Caco-2 (cell line): ENCODE results near the gene CAPRIN1. TPM values are rescaled to one million over a fixed set of nuclear protein-coding genes. Genes with fewer than 3 reads are reported as not detected.
A peak's percentile ranks its signal among the peaks of the same experiment; 100 is the strongest.

Experiments
- BruUV-seq: library from RNA; stranded (reverse); fragments of 400-500 nt; replicated peaks from 2 replicates; lab custom pipeline; 2021; lab: Mats Ljungman, UMichigan
- CTCF ChIA-PET: fragments of 300-600 bp; sonication (Branson Sonifier 250); formaldehyde crosslinking; loops from one replicate; lab custom pipeline; 2022; ENCODE audit warnings: antibody characterized with exemption; lab: Charles Lee
- POLR2A ChIA-PET: fragments of 300-600 bp; sonication (Branson Sonifier 250); formaldehyde crosslinking; loops from one replicate; lab custom pipeline; 2022; ENCODE audit warnings: antibody characterized with exemption; lab: Charles Lee
- DNase-seq, 2 experiments: peaks; one replicate each; pipeline versions ENCODE4 v3.0.0 to v3.0.0-alpha.2; 2020 to 2022
- H3K27me3 ChIP-seq: replicated peaks from 2 replicates; pipeline ENCODE4 v1.6.0; 2011; ENCODE audit warnings: low read length; ENCODE audit not compliant: control insufficient read depth, insufficient read depth
- H3K36me3 ChIP-seq: 2 replicates; pipeline ENCODE4 v1.5.1; 2011; ENCODE audit warnings: low read length; ENCODE audit not compliant: control insufficient read depth, insufficient read depth
- H3K4me1 ChIP-seq: fragments of 250-450 bp; sonication (Bioruptor Pico); 2 replicates; pipeline ENCODE4 v1.5.1; 2020; ENCODE audit warnings: mild to moderate bottlenecking
- H3K4me3 ChIP-seq: 2 replicates; pipeline ENCODE4 v1.5.1; 2011; ENCODE audit warnings: low read depth, mild to moderate bottlenecking, control low read depth, low read length
- H3K9me3 ChIP-seq: fragments of 250-450 bp; sonication (Bioruptor Pico); 2 replicates; pipeline ENCODE4 v1.5.1; 2020; ENCODE audit warnings: mild to moderate bottlenecking, moderate library complexity
- H3K27ac Mint-ChIP-seq: one replicate; pipeline ENCODE4 v1.8.0; 2022; ENCODE audit warnings: mixed read lengths; ENCODE audit not compliant: unreplicated experiment
- H3K27me3 Mint-ChIP-seq: one replicate; pipeline ENCODE4 v1.8.0; 2022; ENCODE audit warnings: mixed read lengths; ENCODE audit not compliant: insufficient read depth, unreplicated experiment
- H3K36me3 Mint-ChIP-seq: one replicate; pipeline ENCODE4 v1.8.0; 2022; ENCODE audit warnings: mild to moderate bottlenecking, mixed read lengths; ENCODE audit not compliant: insufficient read depth, unreplicated experiment
- H3K4me1 Mint-ChIP-seq: one replicate; pipeline ENCODE4 v1.8.0; 2022; ENCODE audit warnings: low read depth, mixed read lengths; ENCODE audit not compliant: unreplicated experiment
- H3K4me3 Mint-ChIP-seq: one replicate; pipeline ENCODE4 v1.8.0; 2022; ENCODE audit warnings: mild to moderate bottlenecking, moderate library complexity, mixed read lengths; ENCODE audit not compliant: unreplicated experiment
- H3K9me3 Mint-ChIP-seq: one replicate; pipeline ENCODE4 v1.8.0; 2022; ENCODE audit warnings: mixed read lengths; ENCODE audit not compliant: unreplicated experiment
- CTCF ChIP-seq, 2 experiments: fragments of 200-600 bp in 1 of 2; IDR thresholded peaks; 1 replicate in 1 of 2; 2 replicates in 1 of 2; pipeline versions ENCODE4 v1.5.1 to v1.8.0; 2011 to 2022; ENCODE audit warnings: antibody characterized with exemption in 1 of 2, control low read depth in 1 of 2, inconsistent platforms in 1 of 2, low read depth in 1 of 2, low read length in 1 of 2, mild to moderate bottlenecking in 1 of 2, moderate library complexity in 1 of 2; ENCODE audit not compliant: insufficient read depth in 1 of 2, severe bottlenecking in 1 of 2, unreplicated experiment in 1 of 2
- intact Hi-C: fragments of 100-400 bp; cut with micrococcal nuclease; formaldehyde crosslinking; loops from one replicate; pipeline ENCODE4 v1.10.0; 2022; ENCODE audit not compliant: unreplicated experiment
- total RNA-seq: library from RNA; stranded (reverse); gene quantifications from 2 replicates; pipeline ENCODE4 v1.2.3, GENCODE V29; 2022

Gene CAPRIN1
- total RNA-seq, 1 experiment from 2014 or later = 224 TPM

- peaks cover 85% of the 10 kb centered on the region for H3K36me3 Mint-ChIP-seq
- H3K27ac Mint-ChIP-seq = no peak overlapping the region
- no peaks in the 10 kb centered on the region for H3K9me3 Mint-ChIP-seq
- Histone ChIP-seq H3K4me3 (no peak overlapping the region), H3K27me3 (no peaks in the 10 kb centered on the region), H3K36me3 (peaks cover 3% of the 10 kb centered on the region), H3K9me3 (no peaks in the 10 kb centered on the region), H3K4me1 (no peaks in the 10 kb centered on the region)
- BruUV-seq = no TSS peak
- ChIA-PET CTCF (no interaction called here), POLR2A (no interaction called here)
- TF ChIP-seq CTCF (IDR thresholded peaks at IDR 0.05; ENCODE audit: insufficient read depth in 1 of 2, low read depth in 1 of 2, low read length in 1 of 2, severe bottlenecking in 1 of 2, unreplicated experiment in 1 of 2) = no peak
- no peak for DNase-seq
- peaks cover 7% of the 10 kb centered on the region for H3K4me1 Mint-ChIP-seq
- intact Hi-C loops = no loop called here
- no peaks in the 10 kb centered on the region for H3K27me3 Mint-ChIP-seq
- H3K4me3 Mint-ChIP-seq = no peak overlapping the region
Measured at GRCh38 chr11:34075178-34075820, 23.8 kb downstream of the CAPRIN1 start.

GRCh38 chr11:34080609-34081008 lies 29.1 kb downstream of the CAPRIN1 start:
- intact Hi-C loops = no loop called here
- Mint-ChIP-seq H3K36me3 (peaks cover 95% of the 10 kb centered on the region), H3K9me3 (no peaks in the 10 kb centered on the region), H3K4me1 (peaks cover 14% of the 10 kb centered on the region), H3K4me3 (no peak overlapping the region), H3K27me3 (no peaks in the 10 kb centered on the region), H3K27ac (no peak overlapping the region)
- Histone ChIP-seq H3K9me3 (no peaks in the 10 kb centered on the region), H3K36me3 (peaks cover 7% of the 10 kb centered on the region), H3K4me3 (no peak overlapping the region), H3K4me1 (no peaks in the 10 kb centered on the region), H3K27me3 (no peaks in the 10 kb centered on the region)
- ChIA-PET CTCF (interaction anchor here (1.2 kb wide), 1 partner anchor 84 kb away, joined by 4 read pairs; no protein-coding TSS in a partner anchor), POLR2A (no interaction called here)
- no peak for DNase-seq
- no TSS peak for BruUV-seq
- no peak for TF ChIP-seq CTCF (IDR thresholded peaks at IDR 0.05; ENCODE audit: insufficient read depth in 1 of 2, low read depth in 1 of 2, low read length in 1 of 2, severe bottlenecking in 1 of 2, unreplicated experiment in 1 of 2)

GRCh38 chr11:34084637-34085036 lies 33.1 kb downstream of the CAPRIN1 start:
- H3K36me3 Mint-ChIP-seq = peaks cover 95% of the 10 kb centered on the region
- Histone ChIP-seq H3K4me1 (no peaks in the 10 kb centered on the region), H3K36me3 (peaks cover 7% of the 10 kb centered on the region), H3K9me3 (no peaks in the 10 kb centered on the region), H3K27me3 (no peaks in the 10 kb centered on the region), H3K4me3 (no peak overlapping the region)
- no peak for TF ChIP-seq CTCF (IDR thresholded peaks at IDR 0.05; ENCODE audit: insufficient read depth in 1 of 2, low read depth in 1 of 2, low read length in 1 of 2, severe bottlenecking in 1 of 2, unreplicated experiment in 1 of 2)
- intact Hi-C loops = no loop called here
- peaks cover 7% of the 10 kb centered on the region for H3K4me1 Mint-ChIP-seq
- no peaks in the 10 kb centered on the region for H3K27me3 Mint-ChIP-seq
- no peak overlapping the region for H3K4me3 Mint-ChIP-seq
- H3K27ac Mint-ChIP-seq = peak overlapping the region; percentile 10
- CTCF ChIA-PET = no interaction called here
- DNase-seq = no peak
- no TSS peak for BruUV-seq
- POLR2A ChIA-PET = no interaction called here
- no peaks in the 10 kb centered on the region for H3K9me3 Mint-ChIP-seq
